Measurements from ENCODE around the gene ADGRF1. TPM values are rescaled to one million over a fixed set of nuclear protein-coding genes. Genes with fewer than 3 reads are reported as not detected.

The ADGRF1 gene
- total RNA-seq, 1 experiment from 2014 or later, result 104 TPM

DNA sequence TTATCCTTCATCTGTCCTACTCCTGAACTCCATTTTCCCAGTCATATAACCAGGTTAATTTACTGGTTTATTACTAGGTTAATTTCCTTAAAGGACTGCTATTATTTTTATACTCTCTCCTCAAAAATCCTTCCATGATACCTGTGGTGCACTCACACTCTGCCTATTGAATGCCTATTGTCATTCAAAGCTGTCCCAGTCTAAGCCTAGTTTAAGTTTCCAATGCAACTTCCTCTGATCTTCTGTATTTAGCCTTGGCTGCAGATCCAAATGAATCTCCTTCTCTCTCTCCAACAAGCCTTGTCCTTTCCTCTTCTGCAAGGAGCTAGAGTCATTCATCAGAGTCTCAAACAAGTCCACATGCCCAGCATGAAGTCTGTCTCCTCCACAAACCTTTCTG lies 79.1 kb downstream of the ADGRF1 start:
- H3K36me3 ChIP-seq (ENCODE audit: low read depth, low read length), result no peaks in the 10 kb centered on the region
- no peak overlapping the region for H3K4me2 ChIP-seq (ENCODE audit: low read length)
- H3K27me3 ChIP-seq (ENCODE audit: low read length), result no peaks in the 10 kb centered on the region
- intact Hi-C loops (cut with micrococcal nuclease), result no loop called here
- no peak overlapping the region for H2AFZ ChIP-seq (ENCODE audit: low read length)
- ChIA-PET CTCF (no interaction called here), POLR2A (ENCODE audit: unreplicated experiment) (no interaction called here)
- TF ChIP-seq EZH2 (IDR thresholded peaks at IDR 0.05; ENCODE audit: low read length, unreplicated experiment) (no peak), EZH2phosphoT487 (IDR thresholded peaks at IDR 0.05; ENCODE audit: borderline replicate concordance, low read length) (no peak)
- TF ChIP-seq, protein P1, sequence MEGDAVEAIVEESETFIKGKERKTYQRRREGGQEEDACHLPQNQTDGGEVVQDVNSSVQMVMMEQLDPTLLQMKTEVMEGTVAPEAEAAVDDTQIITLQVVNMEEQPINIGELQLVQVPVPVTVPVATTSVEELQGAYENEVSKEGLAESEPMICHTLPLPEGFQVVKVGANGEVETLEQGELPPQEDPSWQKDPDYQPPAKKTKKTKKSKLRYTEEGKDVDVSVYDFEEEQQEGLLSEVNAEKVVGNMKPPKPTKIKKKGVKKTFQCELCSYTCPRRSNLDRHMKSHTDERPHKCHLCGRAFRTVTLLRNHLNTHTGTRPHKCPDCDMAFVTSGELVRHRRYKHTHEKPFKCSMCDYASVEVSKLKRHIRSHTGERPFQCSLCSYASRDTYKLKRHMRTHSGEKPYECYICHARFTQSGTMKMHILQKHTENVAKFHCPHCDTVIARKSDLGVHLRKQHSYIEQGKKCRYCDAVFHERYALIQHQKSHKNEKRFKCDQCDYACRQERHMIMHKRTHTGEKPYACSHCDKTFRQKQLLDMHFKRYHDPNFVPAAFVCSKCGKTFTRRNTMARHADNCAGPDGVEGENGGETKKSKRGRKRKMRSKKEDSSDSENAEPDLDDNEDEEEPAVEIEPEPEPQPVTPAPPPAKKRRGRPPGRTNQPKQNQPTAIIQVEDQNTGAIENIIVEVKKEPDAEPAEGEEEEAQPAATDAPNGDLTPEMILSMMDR (conservative IDR thresholded peaks at IDR 0.05; ENCODE audit: low read depth, low read length), result no peak
- no peaks in the 10 kb centered on the region for H3F3A ChIP-seq (ENCODE audit: low read length, unreplicated experiment)
- H4K20me1 ChIP-seq (ENCODE audit: low read length), result no peaks in the 10 kb centered on the region
- H3K9me3 ChIP-seq (ENCODE audit: low read length), result no peaks in the 10 kb centered on the region
- no peak for ATAC-seq
- H3K79me2 ChIP-seq (ENCODE audit: low read length), result no peaks in the 10 kb centered on the region
- H3K4me1 ChIP-seq (ENCODE audit: insufficient read depth, low read length), result peaks cover 5% of the 10 kb centered on the region
- H3K9ac ChIP-seq (ENCODE audit: low read length), result no peak overlapping the region
- no peak overlapping the region for H3K4me3 ChIP-seq (ENCODE audit: low read length)
- H3K27ac ChIP-seq (ENCODE audit: low read length), result no peak overlapping the region
- no TSS peak for BruUV-seq (replicated peaks)
- DNase-seq, result no peak
- H3K9me2 ChIP-seq (replicated peaks; ENCODE audit: low read length), result no peaks in the 10 kb centered on the region

DNA sequence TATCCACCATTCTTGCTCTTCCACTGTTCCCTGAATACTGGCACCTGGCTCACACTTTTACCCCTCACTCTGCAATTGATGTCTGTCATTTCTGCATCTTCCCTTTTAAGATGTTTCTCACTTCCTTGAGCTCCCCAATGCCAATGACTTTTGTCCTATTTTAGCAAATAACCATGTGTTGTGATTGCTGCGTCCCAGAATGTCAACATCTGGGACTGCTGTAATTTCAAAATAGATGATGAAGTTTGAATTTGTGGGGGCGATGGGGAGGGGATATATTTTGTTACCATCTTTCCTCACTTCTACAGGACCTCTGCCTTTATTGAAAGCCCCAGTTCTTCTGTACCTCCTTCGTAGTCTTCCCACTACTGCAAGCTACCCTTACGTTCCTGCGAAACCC lies 80.4 kb downstream of the ADGRF1 start:
- no peaks in the 10 kb centered on the region for H3K9me2 ChIP-seq (replicated peaks; ENCODE audit: low read length)
- no peak overlapping the region for H3K27ac ChIP-seq (ENCODE audit: low read length)
- no peak overlapping the region for H2AFZ ChIP-seq (ENCODE audit: low read length)
- H4K20me1 ChIP-seq (ENCODE audit: low read length), result no peaks in the 10 kb centered on the region
- BruUV-seq (replicated peaks), result no TSS peak
- no peaks in the 10 kb centered on the region for H3K36me3 ChIP-seq (ENCODE audit: low read depth, low read length)
- H3K4me2 ChIP-seq (ENCODE audit: low read length), result no peak overlapping the region
- no peaks in the 10 kb centered on the region for H3K27me3 ChIP-seq (ENCODE audit: low read length)
- H3K4me1 ChIP-seq (ENCODE audit: insufficient read depth, low read length), result no peaks in the 10 kb centered on the region
- H3K9ac ChIP-seq (ENCODE audit: low read length), result no peak overlapping the region
- intact Hi-C loops (cut with micrococcal nuclease), result no loop called here
- TF ChIP-seq EZH2phosphoT487 (IDR thresholded peaks at IDR 0.05; ENCODE audit: borderline replicate concordance, low read length) (no peak), EZH2 (IDR thresholded peaks at IDR 0.05; ENCODE audit: low read length, unreplicated experiment) (no peak)
- TF ChIP-seq, protein P1 (conservative IDR thresholded peaks at IDR 0.05; ENCODE audit: low read depth, low read length), result no peak
- no peak overlapping the region for H3K4me3 ChIP-seq (ENCODE audit: low read length)
- no peaks in the 10 kb centered on the region for H3K79me2 ChIP-seq (ENCODE audit: low read length)
- ChIA-PET CTCF (no interaction called here), POLR2A (ENCODE audit: unreplicated experiment) (no interaction called here)
- DNase-seq (no peak), ATAC-seq (no peak)
- no peaks in the 10 kb centered on the region for H3F3A ChIP-seq (ENCODE audit: low read length, unreplicated experiment)
- H3K9me3 ChIP-seq (ENCODE audit: low read length), result no peaks in the 10 kb centered on the region

DNA sequence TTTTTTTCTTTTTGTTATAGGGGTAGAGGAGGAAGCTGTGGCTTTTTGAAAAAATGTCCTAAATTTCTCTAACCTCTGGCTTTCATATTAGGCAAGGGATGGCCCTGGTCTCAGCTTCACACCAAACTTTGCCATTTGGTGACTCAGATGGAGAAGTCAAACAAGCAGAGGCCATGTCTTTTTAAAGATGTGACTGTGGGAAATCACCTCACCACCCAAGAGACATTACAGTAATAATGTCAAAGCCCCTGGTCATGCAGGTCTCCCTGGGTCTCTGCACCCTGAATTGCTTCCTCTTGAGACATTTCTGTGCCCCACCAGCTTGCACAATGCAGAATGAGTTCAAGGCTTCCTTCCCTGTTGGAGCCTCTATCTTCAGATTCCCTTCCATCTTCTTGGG lies 80.9 kb downstream of the ADGRF1 start:
- ATAC-seq (no peak), DNase-seq (no peak)
- Histone ChIP-seq H3K27ac (ENCODE audit: low read length) (no peak overlapping the region), H3K36me3 (ENCODE audit: low read depth, low read length) (no peaks in the 10 kb centered on the region), H3K9ac (ENCODE audit: low read length) (no peak overlapping the region), H3K4me1 (ENCODE audit: insufficient read depth, low read length) (no peaks in the 10 kb centered on the region), H4K20me1 (ENCODE audit: low read length) (no peaks in the 10 kb centered on the region), H3K4me3 (ENCODE audit: low read length) (no peak overlapping the region), H3K27me3 (ENCODE audit: low read length) (no peaks in the 10 kb centered on the region), H3K9me2 (replicated peaks; ENCODE audit: low read length) (no peaks in the 10 kb centered on the region), H2AFZ (ENCODE audit: low read length) (no peak overlapping the region), H3K4me2 (ENCODE audit: low read length) (no peak overlapping the region), H3K79me2 (ENCODE audit: low read length) (no peaks in the 10 kb centered on the region), H3K9me3 (ENCODE audit: low read length) (no peaks in the 10 kb centered on the region), H3F3A (ENCODE audit: low read length, unreplicated experiment) (no peaks in the 10 kb centered on the region)
- POLR2A ChIA-PET (ENCODE audit: unreplicated experiment), result no interaction called here
- intact Hi-C loops (cut with micrococcal nuclease), result no loop called here
- BruUV-seq (replicated peaks), result no TSS peak
- TF ChIP-seq EZH2phosphoT487 (IDR thresholded peaks at IDR 0.05; ENCODE audit: borderline replicate concordance, low read length) (no peak), EZH2 (IDR thresholded peaks at IDR 0.05; ENCODE audit: low read length, unreplicated experiment) (no peak)
- TF ChIP-seq, protein P1 (conservative IDR thresholded peaks at IDR 0.05; ENCODE audit: low read depth, low read length), result no peak
- CTCF ChIA-PET, result no interaction called here

Data from PC-3 (cell line).